ENCODE measurements around the gene PNMT. TPM values are rescaled to one million over a fixed set of nuclear protein-coding genes. Genes with fewer than 3 reads are reported as not detected.
"Not testable (repeated sequence)": the region's sequence is repeated elsewhere in the genome, so short reads cannot be mapped to it uniquely, and the experiment has no call there.

PNMT gene
- total RNA-seq, 1 donor from 2014 or later = 3.9 TPM

- H3K27me3 ChIP-seq (ENCODE audit: low read depth) = no peaks in the 10 kb centered on the region
- no peaks in the 10 kb centered on the region for H3K9me3 ChIP-seq
- no peak overlapping the region for H3K4me3 ChIP-seq
- ATAC-seq (no peak), DNase-seq (no peak)
- intact Hi-C loops (cut with DNase I) = no loop called here
- H3K4me1 ChIP-seq = peaks cover 22% of the 10 kb centered on the region
- TF ChIP-seq CTCF (IDR thresholded peaks at IDR 0.05) = no peak
- peaks cover 82% of the 10 kb centered on the region for H3K36me3 ChIP-seq
- H3K27ac ChIP-seq = no peak overlapping the region
Measured at GRCh38 chr17:39709998-39710964, 42.0 kb downstream of the PNMT start.

GRCh38 chr17:39711071-39711470, 42.8 kb downstream of the PNMT start:
- H3K9me3 ChIP-seq; H3K27ac ChIP-seq; H3K27me3 ChIP-seq (ENCODE audit: low read depth); intact Hi-C loops (cut with DNase I); ATAC-seq; DNase-seq; H3K4me3 ChIP-seq: not testable (repeated sequence)
- Histone ChIP-seq H3K4me1 (peaks cover 15% of the 10 kb centered on the region), H3K36me3 (peaks cover 90% of the 10 kb centered on the region)

GRCh38 chr17:39711851-39712250, 43.6 kb downstream of the PNMT start:
- Histone ChIP-seq H3K4me3 (no peak overlapping the region), H3K9me3 (no peaks in the 10 kb centered on the region), H3K27me3 (ENCODE audit: low read depth) (no peaks in the 10 kb centered on the region), H3K4me1 (peaks cover 9% of the 10 kb centered on the region), H3K36me3 (peaks cover 96% of the 10 kb centered on the region), H3K27ac (no peak overlapping the region)
- DNase-seq = no peak
- intact Hi-C loops (cut with DNase I) = no loop called here
- ATAC-seq = no peak
- TF ChIP-seq CTCF (IDR thresholded peaks at IDR 0.05) = no peak

- no peak overlapping the region for H3K27ac ChIP-seq
- no peaks in the 10 kb centered on the region for H3K4me1 ChIP-seq
- peaks cover 93% of the 10 kb centered on the region for H3K36me3 ChIP-seq
- intact Hi-C loops (cut with DNase I) = no loop called here
- H3K9me3 ChIP-seq = no peaks in the 10 kb centered on the region
- no peak for TF ChIP-seq CTCF (IDR thresholded peaks at IDR 0.05)
- no peak for ATAC-seq
- DNase-seq = no peak
- H3K27me3 ChIP-seq (ENCODE audit: low read depth) = no peaks in the 10 kb centered on the region
- H3K4me3 ChIP-seq = no peak overlapping the region
Measured at GRCh38 chr17:39714234-39714633, 46.0 kb downstream of the PNMT start.

GRCh38 chr17:39715375-39716072, 47.3 kb downstream of the PNMT start:
- ATAC-seq (peak in 1 of 2 donors; percentile 11), DNase-seq (no peak)
- H3K27ac ChIP-seq = no peak overlapping the region
- no peaks in the 10 kb centered on the region for H3K9me3 ChIP-seq
- H3K36me3 ChIP-seq = peaks cover 90% of the 10 kb centered on the region
- no peaks in the 10 kb centered on the region for H3K27me3 ChIP-seq (ENCODE audit: low read depth)
- no peaks in the 10 kb centered on the region for H3K4me1 ChIP-seq
- H3K4me3 ChIP-seq = no peak overlapping the region
- no peak for TF ChIP-seq CTCF (IDR thresholded peaks at IDR 0.05)
- intact Hi-C loops (cut with DNase I) = no loop called here
